HL-60 (cell line): Measurements from ENCODE around the gene C1orf56.

Source experiments
- DNase-seq, 2 experiments: peaks; one replicate each; pipeline ENCODE4 v3.0.0-alpha.2; 2010 to 2020; ENCODE audit warnings: low read depth in 1 of 2, low spot score in 1 of 2
- H3K27ac ChIP-seq: fragments of 250-450 bp; sonication (Bioruptor Pico); replicated peaks from 2 replicates; pipeline ENCODE4 v1.5.1; 2020; ENCODE audit warnings: mild to moderate bottlenecking, moderate library complexity
- H3K27me3 ChIP-seq: fragments of 250-450 bp; sonication (Bioruptor Pico); 2 replicates; pipeline ENCODE4 v1.5.1; 2021; ENCODE audit warnings: mild to moderate bottlenecking, moderate library complexity; ENCODE audit not compliant: insufficient read depth, poor library complexity, severe bottlenecking
- H3K4me3 ChIP-seq: replicated peaks from 2 replicates; pipeline ENCODE4 v1.5.1; 2011; ENCODE audit warnings: mild to moderate bottlenecking, control low read depth, low read length; ENCODE audit not compliant: insufficient read depth
- GABPA ChIP-seq: IDR thresholded peaks from 2 replicates; pipeline ENCODE4 v1.6.1; 2012; ENCODE audit warnings: low read depth
- POLR2AphosphoS5 ChIP-seq: IDR thresholded peaks from 2 replicates; pipeline ENCODE4 v1.6.1; 2012; ENCODE audit warnings: low read depth
- SPI1 ChIP-seq: IDR thresholded peaks from 2 replicates; pipeline ENCODE4 v1.6.1; 2012; ENCODE audit warnings: low read depth, mild to moderate bottlenecking, borderline replicate concordance
- TF ChIP-seq, protein P1 (sequence below): IDR thresholded peaks from 2 replicates; pipeline ENCODE4 v1.6.1; 2012; ENCODE audit warnings: low read depth; ENCODE audit not compliant: insufficient replicate concordance
- TF ChIP-seq, protein P2 (sequence below): IDR thresholded peaks from one replicate; pipeline ENCODE4 v1.5.1; 2011; ENCODE audit warnings: low read length, control low read depth, inconsistent platforms; ENCODE audit not compliant: insufficient read depth

The C1orf56 gene

DNA sequence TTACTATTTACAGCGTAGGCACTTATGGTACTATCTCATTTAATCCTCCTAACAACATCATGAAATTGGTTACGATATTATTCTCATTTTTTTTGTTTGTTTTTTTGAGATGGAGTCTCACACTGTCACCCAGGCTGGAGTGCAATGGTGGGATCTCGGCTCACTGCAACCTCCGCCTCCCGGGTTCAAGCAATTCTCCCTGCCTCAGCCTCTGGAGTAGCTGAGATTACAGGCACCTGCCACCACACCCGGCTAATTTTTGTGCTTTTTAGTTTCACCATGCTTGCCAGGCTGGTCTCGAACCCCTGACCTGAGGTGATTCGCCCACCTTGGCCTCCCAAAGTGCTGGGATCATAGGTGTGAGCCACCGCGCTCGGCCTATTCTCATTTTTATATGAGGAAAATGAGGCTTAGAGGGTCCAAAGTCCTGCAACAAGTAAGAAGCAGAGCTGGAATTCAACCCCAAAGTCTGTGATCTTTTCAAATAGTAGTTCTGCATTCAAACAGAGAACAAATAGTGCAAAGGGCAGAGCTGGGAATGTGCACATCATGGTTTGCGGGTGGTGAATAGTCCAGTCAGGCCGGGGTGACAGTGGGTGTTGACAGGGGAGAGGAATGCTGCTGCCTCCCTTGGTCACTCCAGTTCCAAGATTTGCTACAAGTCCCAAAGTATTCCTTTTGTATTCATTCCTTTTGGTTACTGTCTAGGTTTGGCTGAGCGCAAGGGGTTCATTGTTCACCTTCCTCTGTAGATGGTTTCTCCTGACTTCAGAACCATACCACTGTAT lies 34.7 kb upstream of the C1orf56 start:
- no peak for DNase-seq
- Histone ChIP-seq H3K4me3 (no peak overlapping the region), H3K27me3 (no peaks in the 10 kb centered on the region), H3K27ac (no peak overlapping the region)
- TF ChIP-seq, protein P1, sequence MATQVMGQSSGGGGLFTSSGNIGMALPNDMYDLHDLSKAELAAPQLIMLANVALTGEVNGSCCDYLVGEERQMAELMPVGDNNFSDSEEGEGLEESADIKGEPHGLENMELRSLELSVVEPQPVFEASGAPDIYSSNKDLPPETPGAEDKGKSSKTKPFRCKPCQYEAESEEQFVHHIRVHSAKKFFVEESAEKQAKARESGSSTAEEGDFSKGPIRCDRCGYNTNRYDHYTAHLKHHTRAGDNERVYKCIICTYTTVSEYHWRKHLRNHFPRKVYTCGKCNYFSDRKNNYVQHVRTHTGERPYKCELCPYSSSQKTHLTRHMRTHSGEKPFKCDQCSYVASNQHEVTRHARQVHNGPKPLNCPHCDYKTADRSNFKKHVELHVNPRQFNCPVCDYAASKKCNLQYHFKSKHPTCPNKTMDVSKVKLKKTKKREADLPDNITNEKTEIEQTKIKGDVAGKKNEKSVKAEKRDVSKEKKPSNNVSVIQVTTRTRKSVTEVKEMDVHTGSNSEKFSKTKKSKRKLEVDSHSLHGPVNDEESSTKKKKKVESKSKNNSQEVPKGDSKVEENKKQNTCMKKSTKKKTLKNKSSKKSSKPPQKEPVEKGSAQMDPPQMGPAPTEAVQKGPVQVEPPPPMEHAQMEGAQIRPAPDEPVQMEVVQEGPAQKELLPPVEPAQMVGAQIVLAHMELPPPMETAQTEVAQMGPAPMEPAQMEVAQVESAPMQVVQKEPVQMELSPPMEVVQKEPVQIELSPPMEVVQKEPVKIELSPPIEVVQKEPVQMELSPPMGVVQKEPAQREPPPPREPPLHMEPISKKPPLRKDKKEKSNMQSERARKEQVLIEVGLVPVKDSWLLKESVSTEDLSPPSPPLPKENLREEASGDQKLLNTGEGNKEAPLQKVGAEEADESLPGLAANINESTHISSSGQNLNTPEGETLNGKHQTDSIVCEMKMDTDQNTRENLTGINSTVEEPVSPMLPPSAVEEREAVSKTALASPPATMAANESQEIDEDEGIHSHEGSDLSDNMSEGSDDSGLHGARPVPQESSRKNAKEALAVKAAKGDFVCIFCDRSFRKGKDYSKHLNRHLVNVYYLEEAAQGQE, result no peak
- TF ChIP-seq, protein P2, sequence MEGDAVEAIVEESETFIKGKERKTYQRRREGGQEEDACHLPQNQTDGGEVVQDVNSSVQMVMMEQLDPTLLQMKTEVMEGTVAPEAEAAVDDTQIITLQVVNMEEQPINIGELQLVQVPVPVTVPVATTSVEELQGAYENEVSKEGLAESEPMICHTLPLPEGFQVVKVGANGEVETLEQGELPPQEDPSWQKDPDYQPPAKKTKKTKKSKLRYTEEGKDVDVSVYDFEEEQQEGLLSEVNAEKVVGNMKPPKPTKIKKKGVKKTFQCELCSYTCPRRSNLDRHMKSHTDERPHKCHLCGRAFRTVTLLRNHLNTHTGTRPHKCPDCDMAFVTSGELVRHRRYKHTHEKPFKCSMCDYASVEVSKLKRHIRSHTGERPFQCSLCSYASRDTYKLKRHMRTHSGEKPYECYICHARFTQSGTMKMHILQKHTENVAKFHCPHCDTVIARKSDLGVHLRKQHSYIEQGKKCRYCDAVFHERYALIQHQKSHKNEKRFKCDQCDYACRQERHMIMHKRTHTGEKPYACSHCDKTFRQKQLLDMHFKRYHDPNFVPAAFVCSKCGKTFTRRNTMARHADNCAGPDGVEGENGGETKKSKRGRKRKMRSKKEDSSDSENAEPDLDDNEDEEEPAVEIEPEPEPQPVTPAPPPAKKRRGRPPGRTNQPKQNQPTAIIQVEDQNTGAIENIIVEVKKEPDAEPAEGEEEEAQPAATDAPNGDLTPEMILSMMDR, result no peak
- no peak for TF ChIP-seq POLR2AphosphoS5

DNA sequence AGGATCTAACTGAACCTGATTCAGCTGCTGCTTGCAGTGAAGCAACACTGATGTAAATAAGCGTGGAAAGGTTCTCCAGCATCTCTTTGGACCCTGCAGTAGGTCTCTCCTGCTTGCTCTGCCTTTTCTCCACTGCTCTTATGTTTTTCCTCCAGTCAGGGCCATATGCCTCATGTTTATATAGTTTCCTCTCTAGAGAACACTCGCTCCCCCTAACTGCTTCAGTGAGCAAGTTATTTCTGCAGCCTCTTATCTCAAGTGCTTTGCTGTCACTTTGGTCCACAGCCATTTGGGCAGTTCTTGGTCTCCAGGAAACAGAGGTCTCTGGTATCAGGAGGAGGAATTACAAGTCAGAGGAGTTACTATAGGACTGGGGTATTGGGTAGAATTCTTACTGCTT lies 34.0 kb upstream of the C1orf56 start:
- TF ChIP-seq, protein P2, result no peak
- TF ChIP-seq GABPA (no peak), SPI1 (no peak), POLR2AphosphoS5 (no peak)
- TF ChIP-seq, protein P1, result no peak
- H3K27me3 ChIP-seq, result no peaks in the 10 kb centered on the region
- H3K4me3 ChIP-seq, result no peak overlapping the region
- H3K27ac ChIP-seq, result no peak overlapping the region
- DNase-seq, result no peak

DNA sequence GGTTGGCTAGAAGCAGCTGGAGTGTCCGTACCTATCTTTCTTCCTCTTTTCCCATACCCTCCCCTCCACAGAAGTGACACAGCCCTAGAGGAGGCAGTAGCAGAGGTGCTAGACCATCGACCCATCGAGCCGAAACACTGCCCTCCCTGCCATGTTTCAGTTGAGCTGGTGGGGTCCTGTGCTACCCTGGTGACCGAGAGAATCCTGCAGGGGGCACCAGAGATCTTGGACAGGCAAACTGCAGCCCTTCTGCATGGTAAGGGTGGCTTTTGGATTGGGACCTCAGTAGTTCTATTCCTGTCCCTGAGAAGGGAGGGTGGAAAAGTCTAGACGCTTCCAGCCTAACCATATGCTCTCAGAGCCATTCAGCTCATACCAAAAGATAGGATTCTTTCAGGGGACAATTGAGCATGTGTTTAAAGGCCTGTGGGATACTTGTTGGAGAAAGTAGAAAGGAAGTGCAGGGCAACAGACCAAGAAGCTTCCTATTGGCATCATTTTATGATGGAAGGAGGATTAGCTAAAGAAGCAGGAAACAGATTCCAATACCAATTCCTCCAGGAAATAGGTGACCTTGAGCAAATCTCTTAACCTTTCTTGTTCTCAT lies 22.9 kb upstream of the C1orf56 start:
- no peak overlapping the region for H3K27ac ChIP-seq
- peak in 1 of 2 experiments; percentile 86 for DNase-seq
- no peak overlapping the region for H3K4me3 ChIP-seq
- H3K27me3 ChIP-seq, result no peaks in the 10 kb centered on the region
- TF ChIP-seq, protein P2, result peak; percentile 92
- TF ChIP-seq POLR2AphosphoS5 (no peak), SPI1 (no peak)
- TF ChIP-seq, protein P1, result no peak
